Daoy (cell line): Measurements from ENCODE around the gene BTLA. TPM values are rescaled to one million over a fixed set of nuclear protein-coding genes. Genes with fewer than 3 reads are reported as not detected.
"Not testable (repeated sequence)": the region's sequence is repeated elsewhere in the genome, so short reads cannot be mapped to it uniquely, and the experiment has no call there.

ENCODE experiments used
- DNase-seq: peaks from one replicate; pipeline ENCODE4 v3.0.0-alpha.2; 2015; ENCODE audit warnings: low read depth
- total RNA-seq: library from RNA; depleted of rRNA; stranded (reverse); fragments of >200 nt; shearing (Covaris generic); gene quantifications from 2 replicates; pipeline ENCODE4 v1.2.3, GENCODE V29; 2014; rRNA removed

Gene BTLA
- total RNA-seq, 1 experiment from 2014 or later: not detected

GRCh38 chr3:112446343-112446742, 52.9 kb downstream of the BTLA start:
- no peak for DNase-seq

GRCh38 chr3:112445839-112446238, 53.4 kb downstream of the BTLA start:
- no peak for DNase-seq

- peak; percentile 12 for DNase-seq
Observed at GRCh38 chr3:112437146-112438022, 61.9 kb downstream of the BTLA start.

- no peak for DNase-seq
Observed at GRCh38 chr3:112429960-112430359, 69.3 kb downstream of the BTLA start.

- DNase-seq: no peak
Observed at GRCh38 chr3:112427123-112427522, 72.1 kb downstream of the BTLA start.

GRCh38 chr3:112425858-112426750, 73.2 kb downstream of the BTLA start:
- DNase-seq: no peak

- DNase-seq: no peak
Observed at GRCh38 chr3:112425382-112425781, 73.9 kb downstream of the BTLA start.

GRCh38 chr3:112424394-112424793, 74.9 kb downstream of the BTLA start:
- no peak for DNase-seq

GRCh38 chr3:112422921-112423320, 76.4 kb downstream of the BTLA start:
- not testable (repeated sequence) for DNase-seq

- DNase-seq: not testable (repeated sequence)
Observed at GRCh38 chr3:112418526-112418925, 80.7 kb downstream of the BTLA start.

GRCh38 chr3:112417696-112418318, 81.5 kb downstream of the BTLA start:
- DNase-seq: no peak

- no peak for DNase-seq
Observed at GRCh38 chr3:112416391-112417212, 82.7 kb downstream of the BTLA start.

GRCh38 chr3:112415390-112415789, 83.9 kb downstream of the BTLA start:
- DNase-seq: no peak

Other genes starting within 250 kb of the BTLA start
- not detected in 2 replicates for gene SLC9C1, start 205.3 kb downstream of the BTLA start, total RNA-seq
- 0.06 TPM in 1 of 2 replicates, not detected in the other for gene CD200, start 166.3 kb downstream of the BTLA start, total RNA-seq
- 93.4 and 93.7 TPM in 2 replicates for gene ATG3, start 62.5 kb upstream of the BTLA start, total RNA-seq
- 36.3 and 56.1 TPM in 2 replicates for gene SLC35A5, start 62.6 kb upstream of the BTLA start, total RNA-seq
- gene CCDC80, start 141.7 kb upstream of the BTLA start, total RNA-seq: 60.9 and 77.8 TPM in 2 replicates